RWPE2 (cell line): Measurements from ENCODE around the gene SYNGAP1.

Experiments
- ATAC-seq: fragments of 200-7000 bp; cut with Tn5 transposase; 3 replicates; pipeline ENCODE4 v1.9.1; 2021; ENCODE audit warnings: low read depth
- DNase-seq: peaks from one replicate; pipeline ENCODE4 v3.0.0-alpha.2; 2020; ENCODE audit warnings: low spot score
- H3K27ac ChIP-seq: fragments of 450-650 bp; 2 replicates; pipeline ENCODE4 v1.5.1; 2017; ENCODE audit warnings: mild to moderate bottlenecking; ENCODE audit not compliant: poor library complexity, severe bottlenecking
- H3K27me3 ChIP-seq: fragments of 250-450 bp; sonication (Bioruptor Pico); 2 replicates; pipeline ENCODE4 v1.5.1; 2021; ENCODE audit warnings: mild to moderate bottlenecking, moderate library complexity; ENCODE audit not compliant: insufficient read depth, poor library complexity, severe bottlenecking
- H3K36me3 ChIP-seq: fragments of 250-450 bp; sonication (Bioruptor Pico); 2 replicates; pipeline ENCODE4 v1.5.1; 2020; ENCODE audit warnings: low read depth, mild to moderate bottlenecking, moderate library complexity
- H3K4me1 ChIP-seq: fragments of 250-450 bp; sonication (Bioruptor Pico); 2 replicates; pipeline ENCODE4 v1.5.1; 2021; ENCODE audit warnings: mild to moderate bottlenecking, moderate library complexity; ENCODE audit not compliant: insufficient read depth, poor library complexity, severe bottlenecking
- H3K4me3 ChIP-seq: fragments of 250-450 bp; sonication (Bioruptor Pico); 2 replicates; pipeline ENCODE4 v1.5.1; 2021; ENCODE audit warnings: mild to moderate bottlenecking, moderate library complexity; ENCODE audit not compliant: severe bottlenecking
- H3K9me3 ChIP-seq: fragments of 250-450 bp; sonication (Bioruptor Pico); 2 replicates; pipeline ENCODE4 v1.5.1; 2021; ENCODE audit warnings: mild to moderate bottlenecking, moderate library complexity; ENCODE audit not compliant: severe bottlenecking
- TF ChIP-seq, protein P1 (sequence below): fragments of 450-650 bp; IDR thresholded peaks from one replicate; pipeline ENCODE4 v1.5.1; 2017; ENCODE audit warnings: mild to moderate bottlenecking, moderate library complexity; ENCODE audit not compliant: poor library complexity, severe bottlenecking

SYNGAP1 gene

GRCh38 chr6:33443619-33444504, 24.0 kb downstream of the SYNGAP1 start:
- no peak overlapping the region for H3K4me3 ChIP-seq
- no peaks in the 10 kb centered on the region for H3K27me3 ChIP-seq
- no peaks in the 10 kb centered on the region for H3K4me1 ChIP-seq
- peaks cover 18% of the 10 kb centered on the region for H3K36me3 ChIP-seq
- H3K9me3 ChIP-seq: no peaks in the 10 kb centered on the region
- no peak for ATAC-seq
- no peak for DNase-seq
- H3K27ac ChIP-seq: no peak overlapping the region
- TF ChIP-seq, protein P1, sequence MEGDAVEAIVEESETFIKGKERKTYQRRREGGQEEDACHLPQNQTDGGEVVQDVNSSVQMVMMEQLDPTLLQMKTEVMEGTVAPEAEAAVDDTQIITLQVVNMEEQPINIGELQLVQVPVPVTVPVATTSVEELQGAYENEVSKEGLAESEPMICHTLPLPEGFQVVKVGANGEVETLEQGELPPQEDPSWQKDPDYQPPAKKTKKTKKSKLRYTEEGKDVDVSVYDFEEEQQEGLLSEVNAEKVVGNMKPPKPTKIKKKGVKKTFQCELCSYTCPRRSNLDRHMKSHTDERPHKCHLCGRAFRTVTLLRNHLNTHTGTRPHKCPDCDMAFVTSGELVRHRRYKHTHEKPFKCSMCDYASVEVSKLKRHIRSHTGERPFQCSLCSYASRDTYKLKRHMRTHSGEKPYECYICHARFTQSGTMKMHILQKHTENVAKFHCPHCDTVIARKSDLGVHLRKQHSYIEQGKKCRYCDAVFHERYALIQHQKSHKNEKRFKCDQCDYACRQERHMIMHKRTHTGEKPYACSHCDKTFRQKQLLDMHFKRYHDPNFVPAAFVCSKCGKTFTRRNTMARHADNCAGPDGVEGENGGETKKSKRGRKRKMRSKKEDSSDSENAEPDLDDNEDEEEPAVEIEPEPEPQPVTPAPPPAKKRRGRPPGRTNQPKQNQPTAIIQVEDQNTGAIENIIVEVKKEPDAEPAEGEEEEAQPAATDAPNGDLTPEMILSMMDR: no peak

- no peak overlapping the region for H3K4me3 ChIP-seq
- H3K27me3 ChIP-seq: no peaks in the 10 kb centered on the region
- H3K4me1 ChIP-seq: no peaks in the 10 kb centered on the region
- DNase-seq (no peak), ATAC-seq (no peak)
- H3K36me3 ChIP-seq: peaks cover 17% of the 10 kb centered on the region; the same call in 1 of the 2 replicates
- H3K9me3 ChIP-seq: no peaks in the 10 kb centered on the region
- no peak overlapping the region for H3K27ac ChIP-seq
- TF ChIP-seq, protein P1: no peak
Observed at GRCh38 chr6:33445119-33445603, 25.3 kb downstream of the SYNGAP1 start.

DNA sequence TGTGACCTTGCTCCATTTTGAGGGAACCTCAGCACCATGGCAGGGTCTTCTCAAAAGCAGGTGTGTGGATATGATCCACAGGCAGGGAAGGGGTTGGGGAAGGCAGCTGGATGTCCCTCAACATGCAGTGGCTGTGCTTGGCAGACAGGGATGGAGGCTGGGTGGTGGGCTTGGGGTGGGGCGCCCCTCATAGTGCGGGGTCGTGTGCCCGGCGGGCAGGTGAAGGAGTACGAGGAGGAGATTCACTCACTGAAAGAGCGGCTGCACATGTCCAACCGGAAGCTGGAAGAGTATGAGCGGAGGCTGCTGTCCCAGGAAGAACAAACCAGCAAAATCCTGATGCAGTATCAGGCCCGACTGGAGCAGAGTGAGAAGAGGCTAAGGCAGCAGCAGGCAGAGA, 26.5 kb downstream of the SYNGAP1 start:
- H3K36me3 ChIP-seq: peaks cover 17% of the 10 kb centered on the region; the same call in 1 of the 2 replicates
- TF ChIP-seq, protein P1: no peak

DNA sequence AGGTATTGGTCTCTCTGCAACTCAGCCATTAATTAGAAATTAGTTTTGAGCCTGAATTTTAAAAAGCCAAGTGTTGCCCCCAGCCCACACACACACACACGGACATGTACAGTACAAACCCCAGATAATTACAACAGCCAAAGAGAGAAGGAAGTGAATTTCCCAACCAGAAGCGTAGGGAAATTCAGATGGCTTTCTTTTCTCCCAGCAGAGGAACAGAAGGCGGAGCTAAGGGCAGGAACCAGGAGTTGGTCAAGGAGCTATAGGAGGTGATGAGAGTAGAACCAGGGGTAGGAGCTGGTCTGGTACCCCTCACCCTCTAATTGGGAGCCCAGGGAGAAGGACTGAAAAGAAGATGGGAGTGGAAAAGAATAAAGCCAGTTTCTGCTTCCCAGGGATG, 30.6 kb downstream of the SYNGAP1 start:
- H3K27ac ChIP-seq: no peak overlapping the region
- H3K27me3 ChIP-seq: no peaks in the 10 kb centered on the region
- no peak for ATAC-seq
- DNase-seq: no peak
- TF ChIP-seq, protein P1: no peak
- no peaks in the 10 kb centered on the region for H3K9me3 ChIP-seq
- H3K36me3 ChIP-seq: peaks cover 13% of the 10 kb centered on the region; the same call in 1 of the 2 replicates
- H3K4me1 ChIP-seq: peaks cover 2% of the 10 kb centered on the region
- no peak overlapping the region for H3K4me3 ChIP-seq

More for the DNA sequence above, 26.5 kb downstream of the SYNGAP1 start:
- no peak overlapping the region for H3K4me3 ChIP-seq
- no peaks in the 10 kb centered on the region for H3K9me3 ChIP-seq
- no peaks in the 10 kb centered on the region for H3K4me1 ChIP-seq
- DNase-seq (no peak), ATAC-seq (no peak)
- no peaks in the 10 kb centered on the region for H3K27me3 ChIP-seq
- no peak overlapping the region for H3K27ac ChIP-seq

- Histone ChIP-seq H3K4me1 (peaks cover 3% of the 10 kb centered on the region), H3K9me3 (no peaks in the 10 kb centered on the region), H3K36me3 (peaks cover 18% of the 10 kb centered on the region), H3K4me3 (no peak overlapping the region), H3K27ac (no peak overlapping the region), H3K27me3 (no peaks in the 10 kb centered on the region)
- ATAC-seq (no peak), DNase-seq (no peak)
- TF ChIP-seq, protein P1: no peak
Observed at GRCh38 chr6:33451606-33452005, 31.7 kb downstream of the SYNGAP1 start.
